Choroid plexus epithelial cell (primary cell): ENCODE measurements around the gene SRRM3.
"Not testable (repeated sequence)": the region's sequence is repeated elsewhere in the genome, so short reads cannot be mapped to it uniquely, and the experiment has no call there.

Source experiments
- DNase-seq: peaks from one replicate; pipeline ENCODE4 v3.0.0-alpha.2; 2010; ENCODE audit warnings: low read depth
- H3K4me3 ChIP-seq: 2 replicates; pipeline ENCODE4 v1.5.1; 2011; ENCODE audit warnings: low read depth, mild to moderate bottlenecking, control low read depth, low read length, moderate library complexity
- TF ChIP-seq, protein P1 (sequence below): conservative IDR thresholded peaks from 2 replicates; pipeline ENCODE4 v1.5.1; 2011; ENCODE audit warnings: low read depth, mild to moderate bottlenecking, control low read depth, inconsistent platforms, low read length, moderate library complexity

The SRRM3 gene

DNA sequence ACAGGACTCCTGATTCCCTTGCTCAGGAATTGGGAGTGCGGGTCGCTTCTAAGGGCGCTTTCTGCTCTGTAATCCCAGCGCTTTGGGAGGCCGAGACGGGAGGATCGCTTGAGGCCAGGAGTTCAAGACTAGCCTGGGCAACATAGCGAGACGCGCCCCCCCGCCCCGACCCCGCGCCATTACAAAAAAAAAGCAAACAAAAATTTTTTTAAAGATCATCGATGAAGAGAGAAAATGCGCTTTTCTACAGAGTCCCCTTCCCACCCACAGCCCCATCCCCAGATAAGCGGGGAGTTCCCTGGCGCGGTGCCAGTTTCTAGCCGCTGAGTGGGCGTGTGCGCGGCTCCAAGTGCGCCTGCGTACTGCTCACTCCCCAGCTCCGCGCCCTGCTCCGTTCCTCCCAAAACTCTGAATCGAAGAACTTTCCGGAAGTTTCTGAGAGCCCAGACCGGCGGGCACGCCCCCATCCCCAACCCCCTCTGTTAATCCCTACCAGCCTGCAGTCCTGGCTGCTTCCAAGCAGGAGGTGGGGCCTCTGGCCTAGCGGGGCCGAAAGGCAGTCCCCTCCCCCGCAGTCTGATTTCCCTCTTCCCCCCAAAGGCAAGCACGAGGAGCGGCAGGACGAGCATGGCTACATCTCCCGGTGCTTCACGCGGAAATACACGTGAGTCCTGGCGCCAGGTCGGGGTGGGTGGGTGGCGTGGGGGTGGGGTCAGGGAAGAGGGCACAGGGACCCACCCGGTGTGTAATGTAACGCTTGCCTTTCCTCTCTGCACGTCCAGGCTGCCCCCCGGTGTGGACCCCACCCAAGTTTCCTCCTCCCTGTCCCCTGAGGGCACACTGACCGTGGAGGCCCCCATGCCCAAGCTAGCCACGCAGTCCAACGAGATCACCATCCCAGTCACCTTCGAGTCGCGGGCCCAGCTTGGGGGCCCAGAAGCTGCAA is 101.8 kb downstream of the SRRM3 start:
- peak overlapping the region; percentile 74 for H3K4me3 ChIP-seq

DNA sequence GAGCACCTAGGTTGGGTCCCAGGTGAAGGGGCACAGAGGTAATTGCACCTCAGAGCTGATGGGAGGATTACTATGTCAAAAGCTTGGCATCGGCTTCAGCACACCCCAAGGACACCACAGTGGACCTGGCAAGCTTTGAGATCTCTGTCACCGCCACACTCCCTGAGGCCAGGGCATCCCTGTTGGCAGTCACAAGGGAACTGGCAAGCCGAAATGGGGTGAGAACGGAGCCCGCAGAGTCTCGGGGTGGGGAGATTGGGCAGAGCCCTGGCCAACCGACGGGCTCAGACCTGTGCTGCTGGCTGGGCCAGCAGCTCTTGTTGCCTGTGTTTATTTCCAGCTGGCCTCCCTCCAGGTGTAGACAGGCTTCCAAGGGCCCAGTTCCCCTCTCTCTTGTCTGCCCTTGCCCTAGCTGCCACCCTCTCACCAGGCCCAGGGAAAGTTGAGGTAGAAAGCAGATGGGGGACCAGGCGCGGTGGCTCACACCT is 103.2 kb downstream of the SRRM3 start:
- TF ChIP-seq, protein P1, sequence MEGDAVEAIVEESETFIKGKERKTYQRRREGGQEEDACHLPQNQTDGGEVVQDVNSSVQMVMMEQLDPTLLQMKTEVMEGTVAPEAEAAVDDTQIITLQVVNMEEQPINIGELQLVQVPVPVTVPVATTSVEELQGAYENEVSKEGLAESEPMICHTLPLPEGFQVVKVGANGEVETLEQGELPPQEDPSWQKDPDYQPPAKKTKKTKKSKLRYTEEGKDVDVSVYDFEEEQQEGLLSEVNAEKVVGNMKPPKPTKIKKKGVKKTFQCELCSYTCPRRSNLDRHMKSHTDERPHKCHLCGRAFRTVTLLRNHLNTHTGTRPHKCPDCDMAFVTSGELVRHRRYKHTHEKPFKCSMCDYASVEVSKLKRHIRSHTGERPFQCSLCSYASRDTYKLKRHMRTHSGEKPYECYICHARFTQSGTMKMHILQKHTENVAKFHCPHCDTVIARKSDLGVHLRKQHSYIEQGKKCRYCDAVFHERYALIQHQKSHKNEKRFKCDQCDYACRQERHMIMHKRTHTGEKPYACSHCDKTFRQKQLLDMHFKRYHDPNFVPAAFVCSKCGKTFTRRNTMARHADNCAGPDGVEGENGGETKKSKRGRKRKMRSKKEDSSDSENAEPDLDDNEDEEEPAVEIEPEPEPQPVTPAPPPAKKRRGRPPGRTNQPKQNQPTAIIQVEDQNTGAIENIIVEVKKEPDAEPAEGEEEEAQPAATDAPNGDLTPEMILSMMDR = no peak
- DNase-seq = no peak
- no peak overlapping the region for H3K4me3 ChIP-seq

More for the DNA sequence above, 101.8 kb downstream of the SRRM3 start:
- TF ChIP-seq, protein P1 = no peak
- peak; percentile 91 for DNase-seq

DNA sequence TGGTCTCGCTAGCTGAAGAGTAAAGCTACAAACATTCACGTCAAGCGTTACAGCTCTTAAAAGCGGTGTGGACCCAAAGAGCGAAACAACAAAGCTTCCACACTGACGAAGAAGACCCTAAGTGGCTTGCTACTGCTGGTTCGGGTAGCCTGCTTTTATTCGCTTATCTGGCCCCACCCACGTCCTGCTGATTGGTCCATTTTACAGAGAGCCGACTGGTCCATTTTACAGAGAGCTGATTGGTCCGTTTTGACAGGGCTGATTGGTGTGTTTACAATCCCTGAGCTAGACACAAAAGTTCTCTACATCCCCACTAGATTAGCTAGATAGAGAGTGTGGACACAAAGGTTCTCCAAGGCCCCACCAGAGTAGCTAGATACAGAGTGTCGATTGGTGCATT is 107.2 kb downstream of the SRRM3 start:
- not testable (repeated sequence) for DNase-seq, H3K4me3 ChIP-seq

DNA sequence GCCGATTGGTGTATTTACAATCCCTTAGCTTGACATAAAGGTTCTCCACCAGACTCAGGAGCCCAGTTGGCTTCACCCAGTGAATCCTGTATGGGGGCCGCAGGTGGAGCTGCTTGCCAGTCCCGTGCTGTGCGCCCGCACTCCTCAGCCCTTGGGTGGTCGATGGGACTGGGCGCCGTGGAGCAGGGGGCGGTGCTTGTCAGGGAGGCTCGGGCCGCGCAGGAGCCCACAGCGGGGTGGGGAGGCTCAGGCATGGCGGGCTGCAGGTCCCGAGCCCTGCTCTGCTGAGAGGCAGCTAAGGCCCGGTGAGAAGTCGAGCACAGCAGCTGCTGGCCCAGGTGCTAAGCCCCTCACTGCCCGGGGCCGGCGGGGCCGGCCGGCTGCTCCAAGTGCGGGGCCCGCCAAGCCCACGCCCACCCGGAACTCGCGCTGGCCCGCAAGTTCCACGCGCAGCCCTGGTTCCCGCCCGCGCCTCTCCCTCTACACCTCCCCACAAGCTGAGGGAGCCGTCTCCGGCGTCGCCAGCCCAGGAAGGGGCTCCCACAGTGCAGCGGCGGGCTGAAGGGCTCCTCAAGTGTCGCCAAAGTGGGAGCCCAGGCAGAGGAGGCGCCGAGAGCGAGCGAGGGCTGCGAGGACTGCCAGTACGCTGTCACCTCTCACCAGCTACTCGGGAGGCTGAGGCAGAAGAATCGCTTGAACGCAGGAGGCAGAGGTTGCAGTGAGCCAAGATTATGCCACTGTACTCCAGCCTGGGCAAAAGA is 107.8 kb downstream of the SRRM3 start:
- DNase-seq, H3K4me3 ChIP-seq: not testable (repeated sequence)

DNA sequence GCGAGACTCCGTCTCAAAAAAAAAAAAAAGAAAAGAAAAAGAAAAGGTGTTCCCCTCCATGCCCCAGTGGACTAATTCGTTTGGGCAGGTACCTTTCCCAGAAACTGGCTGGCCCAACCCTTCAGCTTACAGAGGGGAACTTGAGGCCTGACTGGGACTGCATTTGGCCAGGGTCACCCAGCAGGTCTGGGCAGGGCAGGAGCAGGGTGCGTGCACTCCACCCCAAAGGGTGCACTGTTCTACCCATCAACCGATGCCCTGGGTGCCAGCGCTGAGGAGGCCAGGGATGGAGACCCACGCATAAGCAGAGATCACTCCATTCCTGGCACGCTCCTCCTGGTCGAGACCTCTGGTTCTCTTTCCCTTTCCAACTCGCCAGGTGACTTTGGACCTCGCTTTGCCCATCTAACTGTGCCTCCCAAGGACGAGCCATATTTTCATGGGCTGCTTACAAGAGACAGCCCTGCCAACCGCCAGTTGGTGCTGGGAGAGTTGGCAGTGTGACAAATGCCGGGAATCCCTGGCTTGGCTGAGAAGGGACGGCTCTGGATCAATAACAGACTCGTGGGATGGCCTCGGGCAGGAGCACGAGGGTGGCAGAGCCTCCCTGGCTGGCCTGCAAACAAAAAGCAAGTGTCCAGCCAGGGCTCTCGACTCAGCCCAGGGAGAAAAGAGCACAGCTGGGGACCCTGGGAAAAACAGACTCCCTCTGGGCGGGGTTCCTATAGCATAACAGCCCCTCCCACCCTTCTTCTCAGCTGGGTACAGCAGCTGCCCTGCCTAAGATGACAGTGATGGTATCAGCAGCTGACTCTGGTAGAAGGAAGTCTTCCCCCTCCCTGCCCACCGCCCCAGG is 108.6 kb downstream of the SRRM3 start:
- TF ChIP-seq, protein P1 = no peak
- DNase-seq = no peak
- no peak overlapping the region for H3K4me3 ChIP-seq

DNA sequence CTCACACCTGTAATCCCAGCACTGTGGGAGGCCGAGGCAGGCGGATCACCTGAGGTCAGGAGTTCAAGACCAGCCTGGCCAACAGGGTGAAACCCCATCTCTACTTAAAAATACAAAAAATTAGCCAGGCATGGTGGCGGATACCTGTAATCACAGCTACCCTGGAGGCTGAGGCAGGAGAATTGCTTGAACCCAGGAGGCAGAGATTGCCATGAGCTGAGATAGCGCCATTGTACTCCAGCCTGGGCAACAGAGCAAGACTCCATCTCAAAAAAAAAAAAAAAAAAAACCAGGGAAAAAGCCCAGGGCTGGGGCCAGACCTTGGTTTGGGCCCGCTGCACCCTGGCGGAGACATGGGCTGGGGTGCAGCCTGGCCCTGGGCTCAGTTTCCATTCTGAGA is 110.1 kb downstream of the SRRM3 start:
- not testable (repeated sequence) for DNase-seq, H3K4me3 ChIP-seq

DNA sequence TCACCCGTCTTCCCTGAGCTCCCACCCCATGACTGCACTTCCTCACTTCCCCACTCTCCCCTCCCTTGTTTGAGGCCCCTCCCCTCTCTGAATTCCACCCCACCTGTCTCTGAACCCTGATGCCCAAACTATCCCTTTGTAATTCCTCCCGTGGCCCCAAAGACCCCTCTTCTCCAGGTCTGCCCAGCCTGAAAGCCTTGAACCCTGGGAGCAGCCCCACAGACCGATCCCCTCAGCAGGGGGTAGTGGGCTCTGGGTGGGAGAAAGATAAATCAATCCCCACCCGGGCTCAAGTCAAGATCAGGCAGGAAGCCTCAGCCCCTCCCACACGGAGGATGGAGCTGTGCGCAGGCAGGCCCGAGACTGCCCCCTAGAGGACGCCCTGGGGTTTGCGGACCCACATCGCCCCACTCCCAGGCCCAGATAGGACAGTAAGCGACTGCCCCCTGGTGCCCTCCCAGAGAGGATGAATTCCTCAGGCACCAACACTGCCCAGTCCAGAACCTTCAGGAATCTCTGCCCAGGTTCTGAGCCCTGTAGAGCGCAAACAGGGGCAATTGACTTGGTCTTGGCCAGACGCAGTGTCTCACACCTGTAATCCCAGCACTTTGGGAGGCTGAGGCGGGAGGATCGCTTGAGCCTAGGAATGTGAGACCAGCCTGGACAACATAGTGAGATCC is 112.5 kb downstream of the SRRM3 start:
- H3K4me3 ChIP-seq = no peak overlapping the region
- DNase-seq = peak; percentile 97
- TF ChIP-seq, protein P1 = peak; percentile 100

DNA sequence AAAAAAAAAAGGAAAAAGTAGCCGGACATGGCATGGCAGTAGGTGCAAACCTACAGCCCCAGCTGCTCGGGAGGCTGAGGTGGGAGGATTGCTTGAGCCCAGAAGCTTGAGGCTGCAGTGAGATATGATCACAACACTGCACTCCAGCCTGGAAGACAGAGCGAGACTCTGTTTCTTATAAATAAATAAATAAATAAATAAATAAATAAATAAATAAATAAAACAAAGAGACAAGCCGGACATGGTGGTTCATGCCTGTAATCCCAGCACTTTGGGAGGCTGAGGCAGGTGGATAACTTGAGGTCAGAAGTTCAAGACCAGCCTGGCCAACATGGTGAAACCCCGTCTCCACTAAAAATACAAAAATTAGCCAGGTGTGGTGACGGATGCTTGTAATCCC is 113.0 kb downstream of the SRRM3 start:
- not testable (repeated sequence) for DNase-seq, H3K4me3 ChIP-seq
